Thoracic aorta endothelial cell (primary cell): Measurements from ENCODE around the gene FAM229A. TPM values are rescaled to one million over a fixed set of nuclear protein-coding genes. Genes with fewer than 3 reads are reported as not detected.

Experiments
- total RNA-seq: library from RNA; depleted of rRNA; stranded (reverse); fragments of >200 nt; gene quantifications from 2 replicates; pipeline ENCODE4 v1.2.3, GENCODE V29; 2012

The FAM229A gene, protein sequence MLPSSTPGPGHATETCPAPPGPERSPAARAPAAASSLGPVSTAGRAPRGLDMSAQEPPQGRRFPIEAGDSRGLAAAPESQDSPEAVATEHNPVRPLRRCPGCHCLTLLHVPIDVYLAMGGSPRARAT
- total RNA-seq: 1.1 and 1.5 TPM in 2 replicates

GRCh38 chr1:32362474-32363313 lies at the start of gene FAM229A, which contains the start of gene TSSK3:
Gene FAM229A (minus strand): TSS chr1:32362485. CDS start chr1:32362091, 394 bp downstream.
Gene TSSK3 (plus strand): TSS chr1:32362539. CDS start chr1:32362702, 163 bp downstream.

DNA sequence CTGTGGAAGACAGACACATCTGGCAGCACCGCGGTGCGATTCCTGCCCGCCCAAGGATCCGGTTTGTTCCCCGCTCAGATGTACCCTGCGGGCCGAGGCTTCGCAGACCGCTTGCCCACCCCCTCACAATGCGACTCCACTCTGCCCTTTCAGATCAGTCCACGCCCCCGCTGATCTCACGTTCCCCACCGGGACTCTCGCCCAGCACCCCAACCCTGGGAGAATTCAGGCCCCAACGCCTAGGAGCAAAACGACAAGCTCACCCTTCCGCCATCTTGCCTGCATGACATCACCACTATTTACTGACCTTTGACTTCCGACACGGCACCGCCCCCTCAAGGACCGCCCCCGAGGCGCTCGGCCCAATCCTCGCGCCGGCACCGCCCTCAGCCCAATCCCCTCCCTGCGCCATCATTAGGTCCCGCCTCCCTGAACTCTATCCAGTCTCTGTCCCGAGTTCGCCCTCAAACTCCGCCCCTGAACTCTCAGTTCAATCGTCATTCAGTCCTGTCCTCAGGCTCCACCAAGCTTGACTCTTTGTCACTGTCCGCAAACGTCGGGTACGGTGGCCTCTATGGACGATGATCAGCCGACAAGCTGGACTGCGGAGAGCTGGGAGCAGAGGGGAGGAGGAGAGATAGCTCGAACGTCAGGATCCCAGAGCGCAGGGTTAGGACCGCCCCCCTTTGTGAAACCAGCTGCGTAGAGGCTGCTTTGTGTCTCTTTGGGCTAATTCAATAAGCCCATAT lies 32.0 kb upstream of the FAM229A start, which contains the start of gene BSDC1:
BSDC1 (minus strand) TSS at position 301 of the 749 bp plus-strand sequence; CDS start at position 274, 27 bp downstream.

GRCh38 chr1:32335790-32336590 lies 26.3 kb downstream of the FAM229A start, which contains the start of gene MARCKSL1:
Gene MARCKSL1 (minus strand): TSS chr1:32336233. CDS start chr1:32336033, 200 bp downstream.

Other genes starting within 250 kb of the FAM229A start
- 75.5 and 81.6 TPM in 2 replicates for gene TXLNA, start 182.8 kb downstream of the FAM229A start, total RNA-seq
- gene CCDC28B, start 161.9 kb downstream of the FAM229A start, total RNA-seq: 10.0 and 11.8 TPM in 2 replicates
- 1.1 and 1.9 TPM in 2 replicates for gene IQCC, start 156.8 kb downstream of the FAM229A start, total RNA-seq
- gene DCDC2B, start 153.4 kb downstream of the FAM229A start, total RNA-seq: not detected in 2 replicates
- 12.1 and 12.9 TPM in 2 replicates for gene TMEM234, start 140.1 kb downstream of the FAM229A start, total RNA-seq
- 297 and 307 TPM in 2 replicates for gene EIF3I, start 140.1 kb downstream of the FAM229A start, total RNA-seq
- 0.93 and 3.3 TPM in 2 replicates for gene FAM167B, start 115.3 kb downstream of the FAM229A start, total RNA-seq
- 0.13 TPM in 1 of 2 replicates, not detected in the other for gene LCK, start 111.2 kb downstream of the FAM229A start, total RNA-seq
- 110 and 122 TPM in 2 replicates for gene HDAC1, start 70.4 kb downstream of the FAM229A start, total RNA-seq
- 118 and 121 TPM in 2 replicates for gene MARCKSL1, start 26.3 kb downstream of the FAM229A start, total RNA-seq
- gene TSSK3, start 54 bp upstream of the FAM229A start, total RNA-seq: 0.27 and 0.65 TPM in 2 replicates
- 50.7 and 50.8 TPM in 2 replicates for gene BSDC1, start 32.0 kb upstream of the FAM229A start, total RNA-seq
- under 0.01 TPM in 2 replicates for gene ZBTB8B, start 102.6 kb upstream of the FAM229A start, total RNA-seq
- gene ZBTB8A, start 176.9 kb upstream of the FAM229A start, total RNA-seq: 7.1 and 8.5 TPM in 2 replicates